ENCODE results near the gene ZNF592.

- TF ChIP-seq ZC3H11A (IDR thresholded peaks at IDR 0.05) (no peak), JUN (IDR thresholded peaks at IDR 0.05) (no peak), HOXA7 (CRISPR knock-in tag; IDR thresholded peaks at IDR 0.05) (no peak), CTCF (IDR thresholded peaks at IDR 0.05) (no peak)
Measured at GRCh38 chr15:84816694-84817465, 68.5 kb downstream of the ZNF592 start, which contains the start of gene ALPK3.
